Type B pancreatic cell (in vitro differentiated cells): ENCODE measurements around the gene TEDC1. TPM values are rescaled to one million over a fixed set of nuclear protein-coding genes. Genes with fewer than 3 reads are reported as not detected.

Experiments
- DNase-seq: peaks from one replicate; pipeline ENCODE4 v3.0.0; 2021; ENCODE audit warnings: mixed read lengths; ENCODE audit not compliant: unreplicated experiment; ENCODE audit errors: extremely low spot score
- H3K27ac Mint-ChIP-seq: 2 replicates; pipeline ENCODE4 v1.8.0; 2021; ENCODE audit warnings: mild to moderate bottlenecking, mixed read lengths
- H3K27me3 Mint-ChIP-seq: 2 replicates; pipeline ENCODE4 v1.8.0; 2021; ENCODE audit warnings: mixed read lengths
- H3K36me3 Mint-ChIP-seq: 2 replicates; pipeline ENCODE4 v1.8.0; 2021; ENCODE audit warnings: mixed read lengths
- H3K4me1 Mint-ChIP-seq: one replicate; pipeline ENCODE4 v1.8.0; 2021; ENCODE audit warnings: mixed read lengths; ENCODE audit not compliant: unreplicated experiment
- H3K4me3 Mint-ChIP-seq: 2 replicates; pipeline ENCODE4 v1.8.0; 2021; ENCODE audit warnings: mild to moderate bottlenecking, mixed read lengths
- H3K9me3 Mint-ChIP-seq: 2 replicates; pipeline ENCODE4 v1.8.0; 2021; ENCODE audit warnings: mixed read lengths
- total RNA-seq: library from RNA; stranded (reverse); gene quantifications from 2 replicates; pipeline ENCODE4 v1.2.1, GENCODE V29; 2021; ENCODE audit warnings: low replicate concordance
- TF ChIP-seq, protein P1 (sequence below): fragments of 200-600 bp; sonication (generic); conservative IDR thresholded peaks from 2 replicates; pipeline ENCODE4 v1.5.0; 2021; ENCODE audit warnings: antibody characterized with exemption, mild to moderate bottlenecking

Gene TEDC1
- total RNA-seq, 1 donor from 2014 or later, result 22.1 TPM

DNA sequence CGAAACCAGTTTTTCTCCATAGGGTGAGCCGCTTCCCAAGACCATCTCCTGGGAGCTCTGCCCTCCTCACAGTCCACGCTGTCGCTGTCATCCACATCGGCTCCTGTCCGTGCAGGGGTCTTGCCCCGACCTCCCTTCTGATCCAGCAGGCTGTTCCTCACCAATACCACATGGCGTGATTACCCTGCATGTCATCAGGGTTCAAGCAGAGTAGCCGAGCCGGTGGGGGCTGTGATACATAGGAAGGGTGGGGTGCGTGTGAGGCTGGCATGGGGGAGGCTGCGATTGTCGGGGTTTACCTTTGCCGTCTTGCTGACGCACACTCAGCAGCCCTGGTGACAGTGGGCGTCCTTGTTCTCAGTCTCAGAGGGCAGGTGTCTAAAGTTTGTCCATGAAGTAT, 17.0 kb downstream of the TEDC1 start:
- Mint-ChIP-seq H3K9me3 (no peaks in the 10 kb centered on the region), H3K36me3 (no peaks in the 10 kb centered on the region), H3K4me3 (no peak overlapping the region), H3K4me1 (peaks cover 4% of the 10 kb centered on the region), H3K27ac (no peak overlapping the region), H3K27me3 (peaks cover 31% of the 10 kb centered on the region)
- no peak for DNase-seq
- TF ChIP-seq, protein P1, sequence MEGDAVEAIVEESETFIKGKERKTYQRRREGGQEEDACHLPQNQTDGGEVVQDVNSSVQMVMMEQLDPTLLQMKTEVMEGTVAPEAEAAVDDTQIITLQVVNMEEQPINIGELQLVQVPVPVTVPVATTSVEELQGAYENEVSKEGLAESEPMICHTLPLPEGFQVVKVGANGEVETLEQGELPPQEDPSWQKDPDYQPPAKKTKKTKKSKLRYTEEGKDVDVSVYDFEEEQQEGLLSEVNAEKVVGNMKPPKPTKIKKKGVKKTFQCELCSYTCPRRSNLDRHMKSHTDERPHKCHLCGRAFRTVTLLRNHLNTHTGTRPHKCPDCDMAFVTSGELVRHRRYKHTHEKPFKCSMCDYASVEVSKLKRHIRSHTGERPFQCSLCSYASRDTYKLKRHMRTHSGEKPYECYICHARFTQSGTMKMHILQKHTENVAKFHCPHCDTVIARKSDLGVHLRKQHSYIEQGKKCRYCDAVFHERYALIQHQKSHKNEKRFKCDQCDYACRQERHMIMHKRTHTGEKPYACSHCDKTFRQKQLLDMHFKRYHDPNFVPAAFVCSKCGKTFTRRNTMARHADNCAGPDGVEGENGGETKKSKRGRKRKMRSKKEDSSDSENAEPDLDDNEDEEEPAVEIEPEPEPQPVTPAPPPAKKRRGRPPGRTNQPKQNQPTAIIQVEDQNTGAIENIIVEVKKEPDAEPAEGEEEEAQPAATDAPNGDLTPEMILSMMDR, result no peak

DNA sequence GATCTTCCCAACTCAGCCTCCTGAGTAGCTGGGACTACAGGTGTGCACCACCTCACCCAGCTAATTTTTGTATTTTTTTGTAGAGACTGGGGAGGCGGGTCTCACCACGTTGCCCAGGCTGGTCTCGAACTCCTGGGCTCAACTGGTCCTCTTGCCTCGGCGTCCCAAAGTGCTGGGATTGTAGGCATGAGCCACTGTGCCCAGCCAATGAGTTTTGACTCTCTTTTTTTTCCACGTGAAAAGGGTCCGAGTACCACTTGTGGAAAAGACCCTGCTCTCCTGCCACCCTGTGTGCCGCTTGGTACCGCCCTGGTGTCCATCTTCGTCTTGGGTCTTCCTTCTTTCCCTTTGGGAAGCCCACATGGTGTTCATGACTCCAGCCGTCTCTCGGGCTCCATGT, 17.6 kb downstream of the TEDC1 start:
- TF ChIP-seq, protein P1, result no peak
- Mint-ChIP-seq H3K27me3 (peaks cover 34% of the 10 kb centered on the region), H3K4me1 (peaks cover under 1% of the 10 kb centered on the region), H3K27ac (no peak overlapping the region), H3K36me3 (no peaks in the 10 kb centered on the region), H3K9me3 (no peaks in the 10 kb centered on the region), H3K4me3 (no peak overlapping the region)
- no peak for DNase-seq

DNA sequence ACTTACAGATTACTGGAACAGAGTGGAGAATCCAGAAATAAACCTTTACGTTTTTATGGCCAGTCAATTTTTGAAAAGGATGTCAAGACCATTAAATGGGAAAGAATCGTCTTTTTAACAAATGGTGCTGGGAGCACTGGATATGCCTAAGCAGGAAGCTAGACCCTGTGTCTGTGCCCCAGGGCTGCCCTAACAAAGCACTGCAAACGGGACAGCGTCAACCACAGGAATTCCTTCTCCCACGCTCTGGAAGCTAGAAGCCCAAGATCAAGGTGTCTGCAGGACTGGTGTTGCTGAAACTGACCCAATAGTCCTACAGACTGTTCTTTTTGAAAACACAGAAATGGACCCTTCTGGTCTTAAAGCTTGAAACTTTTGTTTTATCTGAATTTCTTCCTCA, 26.1 kb downstream of the TEDC1 start:
- Mint-ChIP-seq H3K4me3 (no peak overlapping the region), H3K9me3 (peaks cover 6% of the 10 kb centered on the region), H3K27me3 (peaks cover 56% of the 10 kb centered on the region), H3K27ac (no peak overlapping the region), H3K36me3 (no peaks in the 10 kb centered on the region), H3K4me1 (no peaks in the 10 kb centered on the region)
- no peak for DNase-seq
- TF ChIP-seq, protein P1, result no peak

DNA sequence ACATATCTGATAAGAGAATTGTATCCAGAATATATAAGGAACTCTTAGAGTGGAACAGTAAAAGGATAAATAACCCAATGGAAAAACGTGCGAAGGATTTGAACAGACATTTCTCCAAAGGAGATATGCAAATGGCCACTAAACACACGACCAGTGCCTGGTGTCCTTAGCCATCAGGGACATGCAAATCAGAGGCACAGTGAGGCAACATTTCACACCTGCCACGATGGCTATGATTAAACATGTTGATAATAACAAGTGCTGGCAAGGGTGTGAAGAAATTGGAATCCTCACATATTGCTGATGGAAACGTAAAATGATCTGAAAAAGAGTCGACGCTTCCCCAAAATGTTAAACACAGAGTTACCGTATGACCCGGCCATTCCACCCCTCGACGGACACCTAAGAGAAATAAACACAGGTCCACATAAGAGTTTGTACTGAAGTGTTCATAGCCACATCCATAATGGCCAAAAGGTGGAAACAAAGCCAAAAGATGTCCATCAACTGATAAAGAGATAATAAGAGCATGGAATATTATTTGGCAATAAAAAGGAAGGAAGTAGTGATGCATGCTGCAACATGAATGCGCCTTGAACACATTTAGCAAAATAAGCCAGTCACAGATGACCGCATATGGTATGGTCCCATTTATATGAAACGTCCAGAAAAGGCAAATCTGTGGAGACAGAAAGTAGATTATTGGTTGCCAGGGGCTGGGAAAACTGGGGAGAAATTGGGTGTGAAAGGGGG, 29.1 kb downstream of the TEDC1 start:
- Mint-ChIP-seq H3K27ac (no peak overlapping the region), H3K4me1 (no peaks in the 10 kb centered on the region), H3K9me3 (peaks cover 6% of the 10 kb centered on the region), H3K36me3 (no peaks in the 10 kb centered on the region), H3K27me3 (peaks cover 65% of the 10 kb centered on the region), H3K4me3 (no peak overlapping the region)
- DNase-seq, result no peak
- TF ChIP-seq, protein P1, result no peak

DNA sequence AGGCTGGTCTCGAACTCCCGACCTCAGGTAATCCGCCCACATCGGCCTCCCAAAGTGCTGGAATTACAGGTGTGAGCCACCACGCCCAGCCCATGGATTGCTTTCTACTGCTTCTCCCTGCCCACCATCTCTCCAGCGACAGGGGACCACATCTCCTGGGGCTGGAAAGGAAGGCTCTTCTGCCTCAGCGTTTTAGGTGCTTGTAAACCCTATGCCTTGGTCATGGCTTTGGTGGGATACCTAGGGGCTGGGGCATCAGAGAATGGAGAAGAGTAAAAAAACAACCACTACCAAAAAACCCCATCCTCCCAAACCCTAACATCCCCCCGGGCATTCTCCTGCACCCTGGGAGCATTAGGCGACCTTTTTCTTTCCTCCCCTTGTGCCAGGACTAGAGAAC, 34.3 kb downstream of the TEDC1 start:
- Mint-ChIP-seq H3K4me3 (peak overlapping the region; percentile 69), H3K9me3 (no peaks in the 10 kb centered on the region), H3K27ac (no peak overlapping the region), H3K4me1 (no peaks in the 10 kb centered on the region), H3K27me3 (peaks cover 32% of the 10 kb centered on the region), H3K36me3 (no peaks in the 10 kb centered on the region)
- no peak for DNase-seq
- TF ChIP-seq, protein P1, result no peak
